CD4-positive, alpha-beta T cell treated with Interleukin-10 for 1 hour (primary cell): ENCODE results near the gene TIAM2.

Source experiments
- DNase-seq: peaks from one replicate; pipeline ENCODE4 v3.0.0-alpha.2; 2020

TIAM2 gene

GRCh38 chr6:155141512-155141911 is 146.4 kb downstream of the TIAM2 start:
- DNase-seq, result no peak

- DNase-seq, result no peak
Measured at GRCh38 chr6:155142168-155143028, 147.3 kb downstream of the TIAM2 start.

- DNase-seq, result no peak
Measured at GRCh38 chr6:155143029-155143577, 148.0 kb downstream of the TIAM2 start.

- no peak for DNase-seq
Measured at GRCh38 chr6:155143578-155144106, 148.5 kb downstream of the TIAM2 start.

- DNase-seq, result no peak
Measured at GRCh38 chr6:155146205-155146604, 151.1 kb downstream of the TIAM2 start.

- no peak for DNase-seq
Measured at GRCh38 chr6:155147958-155148663, 153.0 kb downstream of the TIAM2 start.

GRCh38 chr6:155150967-155151671 is 156.0 kb downstream of the TIAM2 start:
- DNase-seq, result no peak

- DNase-seq, result no peak
Measured at GRCh38 chr6:155152211-155153076, 157.3 kb downstream of the TIAM2 start.

- DNase-seq, result peak; percentile 19
Measured at GRCh38 chr6:155154158-155154830, 159.2 kb downstream of the TIAM2 start.

GRCh38 chr6:155155787-155156447 is 160.8 kb downstream of the TIAM2 start:
- no peak for DNase-seq

GRCh38 chr6:155157101-155157500 is 162.0 kb downstream of the TIAM2 start:
- no peak for DNase-seq

GRCh38 chr6:155158030-155158843 is 163.1 kb downstream of the TIAM2 start:
- no peak for DNase-seq

- DNase-seq, result no peak
Measured at GRCh38 chr6:155162682-155163081, 167.6 kb downstream of the TIAM2 start.

GRCh38 chr6:155163601-155164000 is 168.5 kb downstream of the TIAM2 start:
- no peak for DNase-seq

GRCh38 chr6:155165029-155165710 is 170.1 kb downstream of the TIAM2 start:
- no peak for DNase-seq

GRCh38 chr6:155170519-155170918 is 175.4 kb downstream of the TIAM2 start:
- DNase-seq, result no peak

- DNase-seq, result peak; percentile 82
Measured at GRCh38 chr6:155171109-155171746, 176.1 kb downstream of the TIAM2 start.

- DNase-seq, result no peak
Measured at GRCh38 chr6:155171747-155172449, 176.8 kb downstream of the TIAM2 start.
